ENCODE measurements around the gene SEMA5A. TPM values are rescaled to one million over a fixed set of nuclear protein-coding genes. Genes with fewer than 3 reads are reported as not detected.

SEMA5A gene
- total RNA-seq, 1 donor from 2014 or later, result 13.8 TPM

- Histone ChIP-seq H3K4me2 (ENCODE audit: low read length) (no peak overlapping the region), H3K27ac (ENCODE audit: low read depth, low read length) (no peak overlapping the region), H2AFZ (ENCODE audit: low read depth, low read length) (no peak overlapping the region), H3K79me2 (ENCODE audit: insufficient read depth, low read length) (no peaks in the 10 kb centered on the region), H4K20me1 (ENCODE audit: insufficient read depth, low read length) (no peaks in the 10 kb centered on the region), H3K9me3 (ENCODE audit: insufficient read depth, low read depth, low read length) (no peaks in the 10 kb centered on the region), H3K4me1 (ENCODE audit: insufficient read depth, low read length) (no peaks in the 10 kb centered on the region), H3K9ac (ENCODE audit: low read length) (no peak overlapping the region), H3K27me3 (ENCODE audit: insufficient read depth, low read length) (no peaks in the 10 kb centered on the region), H3K36me3 (ENCODE audit: insufficient read depth, low read length) (no peaks in the 10 kb centered on the region), H3K4me3 (ENCODE audit: insufficient read depth, low read depth, low read length) (no peak overlapping the region)
- TF ChIP-seq CTCF (IDR thresholded peaks at IDR 0.05; ENCODE audit: insufficient read depth, low read depth, low read length), result no peak
- TF ChIP-seq EZH2 (IDR thresholded peaks at IDR 0.05; ENCODE audit: insufficient read depth, low read length), result no peak
- DNase-seq (ENCODE audit: low read depth), result no peak
- H3K4me3 Mint-ChIP-seq (ENCODE audit: unreplicated experiment), result no peak overlapping the region
- no peak overlapping the region for H3K27ac Mint-ChIP-seq (ENCODE audit: unreplicated experiment)
- no peaks in the 10 kb centered on the region for H3K27me3 Mint-ChIP-seq (ENCODE audit: low read depth, unreplicated experiment)
- H3K36me3 Mint-ChIP-seq (ENCODE audit: low read depth, unreplicated experiment), result peaks cover 2% of the 10 kb centered on the region
- peaks cover 11% of the 10 kb centered on the region for H3K4me1 Mint-ChIP-seq (ENCODE audit: low read depth, unreplicated experiment)
- H3K9me3 Mint-ChIP-seq (ENCODE audit: unreplicated experiment), result no peaks in the 10 kb centered on the region
- no peak for FAIRE-seq
Measured at GRCh38 chr5:9122528-9122927, 423.3 kb downstream of the SEMA5A start.

DNA sequence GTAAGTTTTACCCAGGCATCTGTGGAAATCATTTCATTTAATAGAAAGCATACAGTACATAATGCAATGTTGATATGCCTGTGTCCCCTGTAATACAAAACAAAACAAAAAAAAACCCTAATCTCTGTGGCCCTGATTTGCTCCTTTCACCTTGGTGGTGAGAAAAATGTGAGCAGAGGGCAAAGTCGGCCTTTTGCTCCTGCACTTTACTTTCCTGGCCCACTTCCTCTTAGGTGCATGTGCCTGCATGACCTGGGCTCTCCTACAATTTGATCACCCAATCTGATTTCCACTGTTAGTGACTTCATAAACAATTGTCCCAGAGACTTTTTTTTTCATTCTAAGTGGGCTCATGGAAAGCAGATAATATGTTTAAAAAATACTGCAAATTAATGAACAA lies 424.3 kb downstream of the SEMA5A start:
- Histone ChIP-seq H2AFZ (ENCODE audit: low read depth, low read length) (no peak overlapping the region), H3K36me3 (ENCODE audit: insufficient read depth, low read length) (no peaks in the 10 kb centered on the region), H3K4me2 (ENCODE audit: low read length) (no peak overlapping the region), H3K27me3 (ENCODE audit: insufficient read depth, low read length) (no peaks in the 10 kb centered on the region), H4K20me1 (ENCODE audit: insufficient read depth, low read length) (no peaks in the 10 kb centered on the region), H3K27ac (ENCODE audit: low read depth, low read length) (no peak overlapping the region), H3K9ac (ENCODE audit: low read length) (no peak overlapping the region), H3K4me3 (ENCODE audit: insufficient read depth, low read depth, low read length) (no peak overlapping the region), H3K4me1 (ENCODE audit: insufficient read depth, low read length) (no peaks in the 10 kb centered on the region), H3K79me2 (ENCODE audit: insufficient read depth, low read length) (no peaks in the 10 kb centered on the region), H3K9me3 (ENCODE audit: insufficient read depth, low read depth, low read length) (no peaks in the 10 kb centered on the region)
- no peaks in the 10 kb centered on the region for H3K9me3 Mint-ChIP-seq (ENCODE audit: unreplicated experiment)
- TF ChIP-seq CTCF (IDR thresholded peaks at IDR 0.05; ENCODE audit: insufficient read depth, low read depth, low read length) (no peak), EZH2 (IDR thresholded peaks at IDR 0.05; ENCODE audit: insufficient read depth, low read length) (no peak)
- FAIRE-seq (no peak), DNase-seq (ENCODE audit: low read depth) (no peak)
- H3K4me3 Mint-ChIP-seq (ENCODE audit: unreplicated experiment), result no peak overlapping the region
- H3K27me3 Mint-ChIP-seq (ENCODE audit: low read depth, unreplicated experiment), result no peaks in the 10 kb centered on the region
- peaks cover 2% of the 10 kb centered on the region for H3K36me3 Mint-ChIP-seq (ENCODE audit: low read depth, unreplicated experiment)
- H3K4me1 Mint-ChIP-seq (ENCODE audit: low read depth, unreplicated experiment), result peaks cover 9% of the 10 kb centered on the region
- H3K27ac Mint-ChIP-seq (ENCODE audit: unreplicated experiment), result no peak overlapping the region

DNA sequence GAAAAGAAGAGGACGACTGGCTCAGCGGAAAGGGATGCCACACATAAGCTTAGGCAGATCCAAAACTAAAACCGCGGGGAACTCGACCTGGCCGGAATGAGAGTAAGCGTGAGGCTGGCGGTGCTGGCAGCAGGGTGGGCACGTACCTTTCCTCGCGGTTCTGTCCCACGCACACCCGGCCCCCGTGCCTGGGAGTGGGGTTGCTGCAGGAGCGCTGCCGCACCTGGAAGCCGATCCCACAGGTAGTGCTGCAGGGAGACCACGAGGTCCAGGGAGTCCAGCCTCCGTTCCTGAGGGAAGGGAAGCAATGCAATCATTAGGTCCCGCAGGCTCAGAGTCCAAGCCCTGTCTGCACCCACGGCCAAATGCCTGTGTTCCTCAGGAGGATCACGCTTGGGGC lies 427.0 kb downstream of the SEMA5A start:
- Histone ChIP-seq H3K4me1 (ENCODE audit: insufficient read depth, low read length) (no peaks in the 10 kb centered on the region), H3K9ac (ENCODE audit: low read length) (no peak overlapping the region), H3K27me3 (ENCODE audit: insufficient read depth, low read length) (no peaks in the 10 kb centered on the region), H4K20me1 (ENCODE audit: insufficient read depth, low read length) (no peaks in the 10 kb centered on the region), H2AFZ (ENCODE audit: low read depth, low read length) (no peak overlapping the region), H3K36me3 (ENCODE audit: insufficient read depth, low read length) (no peaks in the 10 kb centered on the region), H3K79me2 (ENCODE audit: insufficient read depth, low read length) (no peaks in the 10 kb centered on the region), H3K4me3 (ENCODE audit: insufficient read depth, low read depth, low read length) (no peak overlapping the region), H3K9me3 (ENCODE audit: insufficient read depth, low read depth, low read length) (no peaks in the 10 kb centered on the region), H3K4me2 (ENCODE audit: low read length) (no peak overlapping the region), H3K27ac (ENCODE audit: low read depth, low read length) (no peak overlapping the region)
- Mint-ChIP-seq H3K36me3 (ENCODE audit: low read depth, unreplicated experiment) (peaks cover 16% of the 10 kb centered on the region), H3K4me3 (ENCODE audit: unreplicated experiment) (no peak overlapping the region), H3K27ac (ENCODE audit: unreplicated experiment) (no peak overlapping the region), H3K27me3 (ENCODE audit: low read depth, unreplicated experiment) (no peaks in the 10 kb centered on the region), H3K9me3 (ENCODE audit: unreplicated experiment) (peaks cover 2% of the 10 kb centered on the region), H3K4me1 (ENCODE audit: low read depth, unreplicated experiment) (no peaks in the 10 kb centered on the region)
- DNase-seq (ENCODE audit: low read depth) (no peak), FAIRE-seq (no peak)
- TF ChIP-seq EZH2 (IDR thresholded peaks at IDR 0.05; ENCODE audit: insufficient read depth, low read length) (no peak), CTCF (IDR thresholded peaks at IDR 0.05; ENCODE audit: insufficient read depth, low read depth, low read length) (no peak)

Measured in astrocyte (in vitro differentiated cells and primary cell).